Measurements from ENCODE around the gene ABI1. TPM values are rescaled to one million over a fixed set of nuclear protein-coding genes. Genes with fewer than 3 reads are reported as not detected.

Gene ABI1
- total RNA-seq, 2 experiments from 2014 or later = 83.2 to 83.6 TPM

- Mint-ChIP-seq H3K36me3 (ENCODE audit: low read depth) (peaks cover 54% of the 10 kb centered on the region), H3K27ac (peak overlapping the region; percentile 6), H3K4me1 (ENCODE audit: low read depth) (peaks cover 82% of the 10 kb centered on the region), H3K4me3 (no peak overlapping the region), H3K9me3 (no peaks in the 10 kb centered on the region), H3K27me3 (no peaks in the 10 kb centered on the region)
- no peak for TF ChIP-seq CTCF (IDR thresholded peaks at IDR 0.05)
- H3K27ac ChIP-seq (ENCODE audit: low read depth in 1 of 2, low read length in 2 of 2) = no peak overlapping the region
- no peaks in the 10 kb centered on the region for H3K27me3 ChIP-seq (ENCODE audit: control insufficient read depth in 1 of 2, insufficient read depth in 2 of 2, low read length in 2 of 2)
- CTCF ChIA-PET = interaction anchor here (2.9 kb wide), 1 partner anchor 21 kb away, joined by 8 read pairs; the partner anchor contains the start of gene ABI1
- no peaks in the 10 kb centered on the region for H3K9me3 ChIP-seq (ENCODE audit: control insufficient read depth in 1 of 2, insufficient read depth in 1 of 2, low read length in 2 of 2)
- no peak overlapping the region for H3K4me3 ChIP-seq (ENCODE audit: low read length)
- H3K4me1 ChIP-seq (ENCODE audit: insufficient read depth, low read length) = peaks cover 33% of the 10 kb centered on the region
- H3K36me3 ChIP-seq (ENCODE audit: insufficient read depth, low read length) = peaks cover 5% of the 10 kb centered on the region
- DNase-seq (no peak), ATAC-seq (ENCODE audit: poor library complexity) (no peak)
- POLR2A ChIA-PET = no interaction called here
- intact Hi-C loops (cut with DNase I, micrococcal nuclease) = no loop called here
Observed at GRCh38 chr10:26839966-26840627, 20.7 kb downstream of the ABI1 start.

GRCh38 chr10:26837139-26837538 lies 23.6 kb downstream of the ABI1 start:
- no peak for TF ChIP-seq CTCF (IDR thresholded peaks at IDR 0.05)
- H3K27me3 ChIP-seq (ENCODE audit: control insufficient read depth in 1 of 2, insufficient read depth in 2 of 2, low read length in 2 of 2) = no peaks in the 10 kb centered on the region
- ChIA-PET CTCF (interaction anchor here (2.9 kb wide), 1 partner anchor 24 kb away, joined by 8 read pairs; the partner anchor contains the start of gene ABI1), POLR2A (no interaction called here)
- H3K9me3 ChIP-seq (ENCODE audit: control insufficient read depth in 1 of 2, insufficient read depth in 1 of 2, low read length in 2 of 2) = no peaks in the 10 kb centered on the region
- Mint-ChIP-seq H3K27me3 (no peaks in the 10 kb centered on the region), H3K4me1 (ENCODE audit: low read depth) (peaks cover 82% of the 10 kb centered on the region), H3K36me3 (ENCODE audit: low read depth) (peaks cover 54% of the 10 kb centered on the region), H3K4me3 (no peak overlapping the region), H3K9me3 (no peaks in the 10 kb centered on the region), H3K27ac (peak overlapping the region; percentile 9)
- peaks cover 5% of the 10 kb centered on the region for H3K36me3 ChIP-seq (ENCODE audit: insufficient read depth, low read length)
- no peak for ATAC-seq (ENCODE audit: poor library complexity)
- no peak overlapping the region for H3K27ac ChIP-seq (ENCODE audit: low read depth in 1 of 2, low read length in 2 of 2)
- intact Hi-C loops (cut with DNase I, micrococcal nuclease) = no loop called here
- no peak overlapping the region for H3K4me3 ChIP-seq (ENCODE audit: low read length)
- peak in 1 of 14 experiments; percentile 14 for DNase-seq
- H3K4me1 ChIP-seq (ENCODE audit: insufficient read depth, low read length) = peaks cover 31% of the 10 kb centered on the region

GRCh38 chr10:26835025-26835424 lies 25.7 kb downstream of the ABI1 start:
- H3K4me1 ChIP-seq (ENCODE audit: insufficient read depth, low read length) = peaks cover 28% of the 10 kb centered on the region
- peaks cover 0 to 4% of the 10 kb centered on the region in 2 experiments for H3K9me3 ChIP-seq (ENCODE audit: control insufficient read depth in 1 of 2, insufficient read depth in 1 of 2, low read length in 2 of 2)
- H3K36me3 Mint-ChIP-seq (ENCODE audit: low read depth) = peaks cover 48% of the 10 kb centered on the region
- peak overlapping the region; percentile 10 for H3K27ac Mint-ChIP-seq
- H3K9me3 Mint-ChIP-seq = no peaks in the 10 kb centered on the region
- H3K27ac ChIP-seq (ENCODE audit: low read depth in 1 of 2, low read length in 2 of 2) = no peak overlapping the region
- no peak for ATAC-seq (ENCODE audit: poor library complexity)
- H3K27me3 Mint-ChIP-seq = no peaks in the 10 kb centered on the region
- DNase-seq = no peak
- H3K4me3 ChIP-seq (ENCODE audit: low read length) = no peak overlapping the region
- no peak overlapping the region for H3K4me3 Mint-ChIP-seq
- H3K4me1 Mint-ChIP-seq (ENCODE audit: low read depth) = peaks cover 77% of the 10 kb centered on the region
- POLR2A ChIA-PET = no interaction called here
- intact Hi-C loops (cut with DNase I, micrococcal nuclease) = no loop called here
- no peak for TF ChIP-seq CTCF (IDR thresholded peaks at IDR 0.05)
- no peaks in the 10 kb centered on the region for H3K27me3 ChIP-seq (ENCODE audit: control insufficient read depth in 1 of 2, insufficient read depth in 2 of 2, low read length in 2 of 2)
- peaks cover 5% of the 10 kb centered on the region for H3K36me3 ChIP-seq (ENCODE audit: insufficient read depth, low read length)
- CTCF ChIA-PET = interaction anchor here (0.7 kb wide), 1 partner anchor 47 kb away, joined by 3 read pairs; no protein-coding TSS in a partner anchor
